A673 (cell line): ENCODE measurements around the gene GRIA1. TPM values are rescaled to one million over a fixed set of nuclear protein-coding genes. Genes with fewer than 3 reads are reported as not detected.

Source experiments
- BruUV-seq: library from RNA; stranded (reverse); fragments of 400-500 nt; replicated peaks from 2 replicates; lab custom pipeline; 2021; lab: Mats Ljungman, UMichigan
- CTCF ChIA-PET: fragments of 300-600 bp; sonication (Branson Sonifier 250); formaldehyde crosslinking; loops from one replicate; lab custom pipeline; 2022; ENCODE audit warnings: antibody characterized with exemption; lab: Charles Lee
- POLR2A ChIA-PET: fragments of 300-600 bp; sonication (Branson Sonifier 250); formaldehyde crosslinking; loops from one replicate; lab custom pipeline; 2022; ENCODE audit warnings: antibody characterized with exemption; ENCODE audit not compliant: low non-redundant PET; lab: Charles Lee
- DNase-seq: peaks from one replicate; pipeline ENCODE4 v3.0.0-alpha.2; 2015; ENCODE audit warnings: low spot score
- H3K27ac ChIP-seq: fragments of 200-600 bp; sonication (generic); 2 replicates; pipeline ENCODE4 v1.5.1; 2016; ENCODE audit warnings: mixed run types, low read depth, mild to moderate bottlenecking, mixed read lengths, antibody characterized with exemption, low read length; ENCODE audit not compliant: poor library complexity, severe bottlenecking
- H3K27me3 ChIP-seq: fragments of 200-600 bp; sonication (generic); replicated peaks from 2 replicates; pipeline ENCODE4 v1.6.1; 2017; ENCODE audit warnings: mixed run types, low read depth, mild to moderate bottlenecking, mixed read lengths, antibody characterized with exemption, low read length; ENCODE audit not compliant: insufficient read depth, poor library complexity
- H3K36me3 ChIP-seq: fragments of 200-600 bp; sonication (generic); 2 replicates; pipeline ENCODE4 v1.6.1; 2016; ENCODE audit warnings: mixed run types, mild to moderate bottlenecking, mixed read lengths, antibody characterized with exemption, low read length; ENCODE audit not compliant: insufficient read depth, poor library complexity, severe bottlenecking
- H3K4me1 ChIP-seq: fragments of 200-600 bp; sonication (generic); 2 replicates; pipeline ENCODE4 v1.6.1; 2017; ENCODE audit warnings: mixed run types, mild to moderate bottlenecking, mixed read lengths, antibody characterized with exemption, low read length; ENCODE audit not compliant: insufficient read depth, poor library complexity, severe bottlenecking
- H3K4me3 ChIP-seq: fragments of 200-600 bp; sonication (generic); 2 replicates; pipeline ENCODE4 v1.5.1; 2016; ENCODE audit warnings: low read depth, mixed run types, mild to moderate bottlenecking, mixed read lengths, low read length; ENCODE audit not compliant: poor library complexity, severe bottlenecking
- H3K9me3 ChIP-seq: fragments of 200-600 bp; sonication (generic); 2 replicates; pipeline ENCODE4 v1.6.1; 2016; ENCODE audit warnings: mixed run types, low read depth, mild to moderate bottlenecking, mixed read lengths, antibody characterized with exemption, low read length; ENCODE audit not compliant: poor library complexity, severe bottlenecking
- CTCF ChIP-seq: fragments of 300-800, 200-600 bp; sonication (generic); conservative IDR thresholded peaks from 2 replicates; pipeline ENCODE4 v1.5.1; 2017; ENCODE audit warnings: low read depth, mild to moderate bottlenecking, antibody characterized with exemption, low read length, moderate library complexity, mixed read lengths
- EZH2 ChIP-seq: fragments of 200-600 bp; sonication (generic); IDR thresholded peaks from 2 replicates; pipeline ENCODE4 v1.6.1; 2017; ENCODE audit warnings: borderline replicate concordance, low read depth, mild to moderate bottlenecking, mixed read lengths, antibody characterized with exemption, low read length; ENCODE audit not compliant: poor library complexity, severe bottlenecking
- intact Hi-C: fragments of 100-400 bp; cut with micrococcal nuclease; formaldehyde crosslinking; loops from one replicate; pipeline ENCODE4 v1.10.0; 2022; ENCODE audit not compliant: unreplicated experiment
- total RNA-seq: library from RNA; stranded (reverse); gene quantifications from 2 replicates; pipeline ENCODE4 v1.2.3, GENCODE V29; 2021

Gene GRIA1
- total RNA-seq, 1 experiment from 2014 or later, result 0.69 TPM

- H3K27me3 ChIP-seq, result no peaks in the 10 kb centered on the region
- DNase-seq, result no peak
- intact Hi-C loops, result no loop called here
- no peak overlapping the region for H3K27ac ChIP-seq
- H3K9me3 ChIP-seq, result no peaks in the 10 kb centered on the region
- TF ChIP-seq CTCF, result no peak
- no peak for TF ChIP-seq EZH2
- ChIA-PET CTCF (no interaction called here), POLR2A (no interaction called here)
- no peaks in the 10 kb centered on the region for H3K4me1 ChIP-seq
- BruUV-seq, result no TSS peak
- H3K4me3 ChIP-seq, result no peak overlapping the region
- no peaks in the 10 kb centered on the region for H3K36me3 ChIP-seq
Measured at GRCh38 chr5:153661897-153662296, 171.4 kb downstream of the GRIA1 start.

GRCh38 chr5:153670101-153670500 is 179.6 kb downstream of the GRIA1 start:
- POLR2A ChIA-PET, result no interaction called here
- intact Hi-C loops, result no loop called here

GRCh38 chr5:153671653-153672346 is 181.3 kb downstream of the GRIA1 start:
- Histone ChIP-seq H3K4me1 (no peaks in the 10 kb centered on the region), H3K27ac (no peak overlapping the region), H3K27me3 (no peaks in the 10 kb centered on the region), H3K9me3 (no peaks in the 10 kb centered on the region), H3K36me3 (no peaks in the 10 kb centered on the region), H3K4me3 (no peak overlapping the region)
- intact Hi-C loops, result no loop called here
- CTCF ChIA-PET, result interaction anchor here (0.6 kb wide), 1 partner anchor 111 kb away, joined by 7 read pairs; no protein-coding TSS in a partner anchor
- DNase-seq, result no peak
- POLR2A ChIA-PET, result no interaction called here
- TF ChIP-seq EZH2 (no peak), CTCF (no peak)
- BruUV-seq, result no TSS peak

More at GRCh38 chr5:153670101-153670500, 179.6 kb downstream of the GRIA1 start:
- H3K27ac ChIP-seq, result no peak overlapping the region
- TF ChIP-seq EZH2 (no peak), CTCF (no peak)
- CTCF ChIA-PET, result no interaction called here
- H3K4me3 ChIP-seq, result no peak overlapping the region
- H3K27me3 ChIP-seq, result no peaks in the 10 kb centered on the region
- H3K36me3 ChIP-seq, result no peaks in the 10 kb centered on the region
- no peak for DNase-seq
- no peaks in the 10 kb centered on the region for H3K9me3 ChIP-seq
- H3K4me1 ChIP-seq, result no peaks in the 10 kb centered on the region
- no TSS peak for BruUV-seq
